Neural cell (in vitro differentiated cells): Measurements from ENCODE around the gene MEFV. TPM values are rescaled to one million over a fixed set of nuclear protein-coding genes. Genes with fewer than 3 reads are reported as not detected.
A peak's percentile ranks its signal among the peaks of the same experiment; 100 is the strongest.

ENCODE experiments used
- H2AFZ ChIP-seq: fragments of 200-600, 300-800 bp; sonication (generic), shearing (Covaris generic); 2 replicates; pipeline ENCODE4 v1.6.0; 2014; ENCODE audit warnings: low read depth, mild to moderate bottlenecking, antibody characterized with exemption, low read length, moderate library complexity
- H3F3A ChIP-seq: fragments of 200-600 bp; shearing (Covaris generic); 2 replicates; pipeline ENCODE4 v1.6.1; 2016; ENCODE audit warnings: mild to moderate bottlenecking, moderate library complexity, mixed read lengths, antibody characterized with exemption, low read length; ENCODE audit not compliant: insufficient read depth, poor library complexity, severe bottlenecking
- H3K27ac ChIP-seq: fragments of 200-600, 300-800 bp; sonication (generic), shearing (Covaris generic); 2 replicates; pipeline ENCODE4 v1.5.1; 2014; ENCODE audit warnings: mild to moderate bottlenecking, low read length, moderate library complexity
- H3K27me3 ChIP-seq: fragments of 300-800, 200-600 bp; sonication (generic), shearing (Covaris generic); 2 replicates; pipeline ENCODE4 v1.6.0; 2014; ENCODE audit warnings: mild to moderate bottlenecking, low read depth, low read length, moderate library complexity; ENCODE audit not compliant: insufficient read depth
- H3K36me3 ChIP-seq: fragments of 300-800, 200-600 bp; sonication (generic), shearing (Covaris generic); 2 replicates; pipeline ENCODE4 v1.5.1; 2014; ENCODE audit warnings: mild to moderate bottlenecking, antibody characterized with exemption, low read length, moderate library complexity; ENCODE audit not compliant: insufficient read depth
- H3K4me2 ChIP-seq: fragments of 300-800, 200-600 bp; sonication (generic), shearing (Covaris generic); 2 replicates; pipeline ENCODE4 v1.6.0; 2014; ENCODE audit warnings: mild to moderate bottlenecking, low read length
- H3K4me3 ChIP-seq: fragments of 300-800, 200-600 bp; sonication (generic), shearing (Covaris generic); 2 replicates; pipeline ENCODE4 v1.5.1; 2014; ENCODE audit warnings: mild to moderate bottlenecking, low read length, moderate library complexity
- H3K79me2 ChIP-seq: fragments of 200-600 bp; shearing (Covaris generic); replicated peaks from 2 replicates; pipeline ENCODE4 v1.6.0; 2014; ENCODE audit warnings: mild to moderate bottlenecking, low read length, moderate library complexity; ENCODE audit not compliant: insufficient read depth
- H3K9ac ChIP-seq: fragments of 300-800, 200-600 bp; sonication (generic), shearing (Covaris generic); 2 replicates; pipeline ENCODE4 v1.6.1; 2016; ENCODE audit warnings: mild to moderate bottlenecking, low read length, mixed read lengths
- H3K9me2 ChIP-seq: fragments of 200-600 bp; shearing (Covaris generic); 2 replicates; pipeline ENCODE4 v1.6.1; 2016; ENCODE audit warnings: mild to moderate bottlenecking, low read length, mixed read lengths; ENCODE audit not compliant: insufficient read depth
- H3K9me3 ChIP-seq: fragments of 200-600, 300-800 bp; sonication (generic), shearing (Covaris generic); 2 replicates; pipeline ENCODE4 v1.6.1; 2016; ENCODE audit warnings: mild to moderate bottlenecking, mixed run types, low read length, moderate library complexity, mixed read lengths
- H4K20me1 ChIP-seq: fragments of 200-600 bp; shearing (Covaris generic); 2 replicates; pipeline ENCODE4 v1.6.1; 2016; ENCODE audit warnings: mild to moderate bottlenecking, mixed run types; ENCODE audit not compliant: insufficient read depth
- CTCF ChIP-seq: fragments of 450-650 bp; IDR thresholded peaks from 2 replicates; pipeline ENCODE4 v1.5.1; 2014; ENCODE audit warnings: antibody characterized with exemption, mild to moderate bottlenecking, moderate library complexity; ENCODE audit not compliant: poor library complexity, severe bottlenecking
- EP300 ChIP-seq: fragments of 450-650 bp; conservative IDR thresholded peaks from 2 replicates; pipeline ENCODE4 v1.6.1; 2014; ENCODE audit warnings: antibody characterized with exemption, mild to moderate bottlenecking, moderate library complexity; ENCODE audit not compliant: poor library complexity, severe bottlenecking
- EZH2 ChIP-seq: fragments of 200-600, 300-800 bp; shearing (Covaris generic), sonication (generic); IDR thresholded peaks from 2 replicates; pipeline ENCODE4 v1.6.1; 2014; ENCODE audit warnings: antibody characterized with exemption, low read length, borderline replicate concordance, mild to moderate bottlenecking; ENCODE audit not compliant: insufficient read depth, poor library complexity, severe bottlenecking
- MXI1 ChIP-seq: fragments of 450-650 bp; conservative IDR thresholded peaks from 2 replicates; pipeline ENCODE4 v1.6.1; 2014; ENCODE audit warnings: antibody characterized with exemption, mild to moderate bottlenecking; ENCODE audit not compliant: poor library complexity, severe bottlenecking
- POLR2AphosphoS5 ChIP-seq: IDR thresholded peaks from 2 replicates; pipeline ENCODE4 v1.6.1; 2012
- RAD21 ChIP-seq: fragments of 450-650 bp; conservative IDR thresholded peaks from 2 replicates; pipeline ENCODE4 v1.6.1; 2014; ENCODE audit warnings: antibody characterized with exemption, mild to moderate bottlenecking, moderate library complexity
- SMC3 ChIP-seq: fragments of 450-650 bp; conservative IDR thresholded peaks from 2 replicates; pipeline ENCODE4 v1.6.1; 2014; ENCODE audit warnings: antibody characterized with exemption, mild to moderate bottlenecking, moderate library complexity; ENCODE audit not compliant: poor library complexity
- TAF1 ChIP-seq: IDR thresholded peaks from 2 replicates; pipeline ENCODE4 v1.6.1; 2012; ENCODE audit warnings: low read depth
- polyA plus RNA-seq: library from polyadenylated mRNA; depleted of rRNA; stranded (reverse); fragments of >200 nt; gene quantifications from 2 replicates; pipeline ENCODE4 v1.2.3, GENCODE V29; 2014
- TF ChIP-seq, protein P1 (sequence below): IDR thresholded peaks from 2 replicates; pipeline ENCODE4 v1.6.1; 2012; ENCODE audit warnings: borderline replicate concordance

The MEFV gene
- polyA plus RNA-seq, 1 donor from 2014 or later, result not detected

GRCh38 chr16:3235856-3236669, 20.4 kb downstream of the MEFV start:
- peaks cover 17% of the 10 kb centered on the region for H3K36me3 ChIP-seq
- no peaks in the 10 kb centered on the region for H4K20me1 ChIP-seq
- no peak overlapping the region for H3K4me2 ChIP-seq
- H3K9ac ChIP-seq, result no peak overlapping the region
- no peak overlapping the region for H2AFZ ChIP-seq
- H3K27me3 ChIP-seq, result no peaks in the 10 kb centered on the region
- H3K79me2 ChIP-seq, result peaks cover 8% of the 10 kb centered on the region
- no peak overlapping the region for H3K4me3 ChIP-seq
- peaks cover 2% of the 10 kb centered on the region for H3K9me3 ChIP-seq
- H3K9me2 ChIP-seq, result no peaks in the 10 kb centered on the region
- TF ChIP-seq TAF1 (no peak), MXI1 (no peak), CTCF (no peak)
- no peak overlapping the region for H3K27ac ChIP-seq
- H3F3A ChIP-seq, result no peaks in the 10 kb centered on the region

DNA sequence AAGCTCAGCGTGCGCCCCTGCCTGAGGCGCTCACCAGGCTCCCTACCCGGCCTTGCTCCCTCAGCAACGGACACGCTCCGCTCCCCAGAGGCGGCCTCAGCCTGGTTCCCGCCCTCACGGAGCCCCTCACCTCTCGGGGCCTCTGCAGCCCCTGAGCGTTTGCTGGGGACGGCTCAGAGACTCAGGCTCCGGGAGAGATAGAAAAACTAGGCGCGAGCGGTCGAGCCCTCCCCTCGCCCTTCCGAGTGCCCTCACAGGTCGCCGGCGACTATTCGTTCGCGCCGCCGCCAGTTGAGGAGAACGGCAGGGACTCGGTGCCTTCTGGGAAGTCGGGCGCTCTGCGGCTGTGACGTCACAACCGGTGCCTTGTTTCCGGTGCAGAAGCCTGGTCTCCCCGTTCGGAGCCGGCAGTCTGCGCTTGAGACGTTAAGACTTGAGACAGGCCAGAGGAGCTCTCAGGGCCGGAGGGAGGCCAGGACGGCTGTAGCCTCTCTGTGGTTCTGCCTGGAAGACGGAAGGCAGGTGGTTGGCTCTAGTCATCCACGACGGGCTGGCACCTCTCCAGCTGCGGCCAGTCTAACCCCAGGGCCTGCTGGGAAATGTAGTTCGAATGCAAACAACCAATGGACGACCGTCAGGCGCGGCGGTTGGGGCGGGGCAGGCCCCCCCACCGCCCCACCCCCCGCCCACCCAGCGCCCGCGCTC, 21.4 kb downstream of the MEFV start, which contains the start of gene ZNF200:
TSS of gene ZNF200 (minus strand) at position 302 of the 705 bp plus-strand sequence. CDS start 1,403 bp downstream, outside the sequence.
- Histone ChIP-seq H3F3A (no peaks in the 10 kb centered on the region), H3K4me3 (peak within 1 kb of the TSS; percentile 100), H3K27ac (peak within 1 kb of the TSS; percentile 94), H3K79me2 (peaks cover 8% of the 10 kb centered on the region), H3K4me2 (peak within 1 kb of the TSS; percentile 81), H4K20me1 (no peaks in the 10 kb centered on the region), H2AFZ (peak within 1 kb of the TSS; percentile 83), H3K27me3 (no peaks in the 10 kb centered on the region), H3K36me3 (peaks cover 23% of the 10 kb centered on the region), H3K9me3 (peaks cover 2% of the 10 kb centered on the region), H3K9ac (peak within 1 kb of the TSS; percentile 89), H3K9me2 (no peaks in the 10 kb centered on the region)
- TF ChIP-seq EP300, result peak; percentile 42
- peak; percentile 56 for TF ChIP-seq RAD21
- TF ChIP-seq, protein P1, sequence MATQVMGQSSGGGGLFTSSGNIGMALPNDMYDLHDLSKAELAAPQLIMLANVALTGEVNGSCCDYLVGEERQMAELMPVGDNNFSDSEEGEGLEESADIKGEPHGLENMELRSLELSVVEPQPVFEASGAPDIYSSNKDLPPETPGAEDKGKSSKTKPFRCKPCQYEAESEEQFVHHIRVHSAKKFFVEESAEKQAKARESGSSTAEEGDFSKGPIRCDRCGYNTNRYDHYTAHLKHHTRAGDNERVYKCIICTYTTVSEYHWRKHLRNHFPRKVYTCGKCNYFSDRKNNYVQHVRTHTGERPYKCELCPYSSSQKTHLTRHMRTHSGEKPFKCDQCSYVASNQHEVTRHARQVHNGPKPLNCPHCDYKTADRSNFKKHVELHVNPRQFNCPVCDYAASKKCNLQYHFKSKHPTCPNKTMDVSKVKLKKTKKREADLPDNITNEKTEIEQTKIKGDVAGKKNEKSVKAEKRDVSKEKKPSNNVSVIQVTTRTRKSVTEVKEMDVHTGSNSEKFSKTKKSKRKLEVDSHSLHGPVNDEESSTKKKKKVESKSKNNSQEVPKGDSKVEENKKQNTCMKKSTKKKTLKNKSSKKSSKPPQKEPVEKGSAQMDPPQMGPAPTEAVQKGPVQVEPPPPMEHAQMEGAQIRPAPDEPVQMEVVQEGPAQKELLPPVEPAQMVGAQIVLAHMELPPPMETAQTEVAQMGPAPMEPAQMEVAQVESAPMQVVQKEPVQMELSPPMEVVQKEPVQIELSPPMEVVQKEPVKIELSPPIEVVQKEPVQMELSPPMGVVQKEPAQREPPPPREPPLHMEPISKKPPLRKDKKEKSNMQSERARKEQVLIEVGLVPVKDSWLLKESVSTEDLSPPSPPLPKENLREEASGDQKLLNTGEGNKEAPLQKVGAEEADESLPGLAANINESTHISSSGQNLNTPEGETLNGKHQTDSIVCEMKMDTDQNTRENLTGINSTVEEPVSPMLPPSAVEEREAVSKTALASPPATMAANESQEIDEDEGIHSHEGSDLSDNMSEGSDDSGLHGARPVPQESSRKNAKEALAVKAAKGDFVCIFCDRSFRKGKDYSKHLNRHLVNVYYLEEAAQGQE, result peak; percentile 68
- TF ChIP-seq CTCF, result no peak
- peak; percentile 83 for TF ChIP-seq POLR2AphosphoS5
- peak; percentile 31 for TF ChIP-seq TAF1
- no peak for TF ChIP-seq EZH2
- peak; percentile 85 for TF ChIP-seq MXI1
- peak; percentile 63 for TF ChIP-seq SMC3
